ENCODE results near the gene SIAH2. TPM values are rescaled to one million over a fixed set of nuclear protein-coding genes. Genes with fewer than 3 reads are reported as not detected.

SIAH2 gene
- total RNA-seq, 2 donors from 2014 or later = 17.1 to 30.3 TPM

GRCh38 chr3:150759319-150759718, 3.6 kb downstream of the SIAH2 start:
- H3K36me3 ChIP-seq (replicated peaks in 1 of 2; ENCODE audit: insufficient read depth in 1 of 2, low read depth in 2 of 2) = no peaks in the 10 kb centered on the region
- TF ChIP-seq CTCF (IDR thresholded peaks at IDR 0.05) (no peak), POLR2A (IDR thresholded peaks at IDR 0.05) (no peak)
- H3K27me3 ChIP-seq = no peaks in the 10 kb centered on the region
- peaks cover 70% of the 10 kb centered on the region for H3K4me1 ChIP-seq
- no peaks in the 10 kb centered on the region for H3K9me3 ChIP-seq
- ATAC-seq (no peak), DNase-seq (no peak)
- WGBS, 2 donors = 42 to 70% methylated on average over 3 of the region's 3 CpGs
- intact Hi-C loops (cut with DNase I) = no loop called here
- peak overlapping the region in 1 of 4 donors; percentile 98 for H3K27ac ChIP-seq
- no peak overlapping the region for H3K4me3 ChIP-seq

GRCh38 chr3:150757768-150758167, 5.2 kb downstream of the SIAH2 start:
- DNase-seq = no peak
- no peak overlapping the region for H3K4me3 ChIP-seq
- no peaks in the 10 kb centered on the region for H3K27me3 ChIP-seq
- H3K4me1 ChIP-seq = peaks cover 80% of the 10 kb centered on the region
- H3K36me3 ChIP-seq (replicated peaks in 1 of 2; ENCODE audit: insufficient read depth in 1 of 2, low read depth in 2 of 2) = no peaks in the 10 kb centered on the region
- H3K27ac ChIP-seq = peak overlapping the region in 1 of 4 donors; percentile 60
- no peaks in the 10 kb centered on the region for H3K9me3 ChIP-seq
- TF ChIP-seq CTCF (IDR thresholded peaks at IDR 0.05) = no peak
- TF ChIP-seq POLR2A (IDR thresholded peaks at IDR 0.05) = no peak
- ATAC-seq = no peak
- intact Hi-C loops (cut with DNase I) = no loop called here

- Histone ChIP-seq H3K4me1 (peaks cover 84% of the 10 kb centered on the region), H3K4me3 (no peak overlapping the region), H3K9me3 (no peaks in the 10 kb centered on the region), H3K36me3 (replicated peaks in 1 of 2; ENCODE audit: insufficient read depth in 1 of 2, low read depth in 2 of 2) (no peaks in the 10 kb centered on the region), H3K27ac (peak overlapping the region in 1 of 4 donors; percentile 60), H3K27me3 (no peaks in the 10 kb centered on the region)
- ATAC-seq (no peak), DNase-seq (no peak)
- no peak for TF ChIP-seq CTCF (IDR thresholded peaks at IDR 0.05)
- TF ChIP-seq POLR2A (IDR thresholded peaks at IDR 0.05) = no peak
- intact Hi-C loops (cut with DNase I) = no loop called here
- WGBS, 2 donors = 58 to 64% methylated on average over 5 of the region's 5 CpGs
Measured at GRCh38 chr3:150757364-150757763, 5.6 kb downstream of the SIAH2 start.

GRCh38 chr3:150756491-150757059, 6.4 kb downstream of the SIAH2 start:
- DNase-seq (peak in 3 of 4 donors; percentile 32 to 50 (median 43)), ATAC-seq (no peak)
- Histone ChIP-seq H3K27me3 (no peaks in the 10 kb centered on the region), H3K4me3 (no peak overlapping the region), H3K4me1 (peaks cover 91% of the 10 kb centered on the region), H3K36me3 (replicated peaks in 1 of 2; ENCODE audit: insufficient read depth in 1 of 2, low read depth in 2 of 2) (no peaks in the 10 kb centered on the region), H3K9me3 (no peaks in the 10 kb centered on the region), H3K27ac (peak overlapping the region in 2 of 4 donors; percentile 55 to 60)
- no peak for TF ChIP-seq CTCF (IDR thresholded peaks at IDR 0.05)
- TF ChIP-seq POLR2A (IDR thresholded peaks at IDR 0.05) = no peak
- intact Hi-C loops (cut with DNase I) = no loop called here
- WGBS, 2 donors = 29 to 40% methylated on average over 4 of the region's 4 CpGs

GRCh38 chr3:150755902-150756301, 7.1 kb downstream of the SIAH2 start:
- intact Hi-C loops (cut with DNase I) = no loop called here
- Histone ChIP-seq H3K9me3 (no peaks in the 10 kb centered on the region), H3K27ac (peak overlapping the region in 1 of 4 donors; percentile 60), H3K27me3 (no peaks in the 10 kb centered on the region), H3K4me3 (no peak overlapping the region), H3K4me1 (peaks cover 91% of the 10 kb centered on the region), H3K36me3 (replicated peaks in 1 of 2; ENCODE audit: insufficient read depth in 1 of 2, low read depth in 2 of 2) (no peaks in the 10 kb centered on the region)
- TF ChIP-seq CTCF (IDR thresholded peaks at IDR 0.05) = no peak
- no peak for TF ChIP-seq POLR2A (IDR thresholded peaks at IDR 0.05)
- 78 to 80% methylated on average over 3 of the region's 3 CpGs for WGBS, 2 donors
- no peak for DNase-seq
- ATAC-seq = no peak
